ENCODE data around the gene ARNT2.
A peak's percentile ranks its signal among the peaks of the same experiment; 100 is the strongest.

The ARNT2 gene

GRCh38 chr15:80559761-80560160 lies 155.6 kb downstream of the ARNT2 start:
- H2AFZ ChIP-seq (ENCODE audit: low read length), result no peak overlapping the region
- H2BK12ac ChIP-seq (ENCODE audit: low read length), result no peak overlapping the region
- peak overlapping the region; percentile 56 for H3K23ac ChIP-seq (ENCODE audit: low read depth, low read length, poor library complexity)
- no peak overlapping the region for H3K4ac ChIP-seq (ENCODE audit: low read length)
- WGBS, 2 donors (ENCODE audit: extremely low coverage in 2 of 2, insufficient read length in 2 of 2, insufficient replicate concordance in 1 of 2), result no CpG with 5 or more reads among the region's 6 CpGs
- no peak overlapping the region for H3K27ac ChIP-seq (replicated peaks; ENCODE audit: low read length)
- no peaks in the 10 kb centered on the region for H3K79me1 ChIP-seq (ENCODE audit: low read depth, low read length)
- no peak overlapping the region for H3K4me2 ChIP-seq (ENCODE audit: insufficient read depth, low read length, poor library complexity, severe bottlenecking)
- no peak overlapping the region for H3K14ac ChIP-seq (ENCODE audit: low read length)
- H3K36me3 ChIP-seq (replicated peaks in 1 of 2; ENCODE audit: control insufficient read depth in 2 of 2, insufficient read depth in 2 of 2, low read length in 2 of 2), result peaks cover 36 to 92% of the 10 kb centered on the region in 2 donors
- H4K8ac ChIP-seq (ENCODE audit: low read depth, low read length), result no peak overlapping the region
- peak overlapping the region; percentile 13 for H3K9ac ChIP-seq (ENCODE audit: low read depth, low read length, poor library complexity)
- no peak overlapping the region for H2AK5ac ChIP-seq (ENCODE audit: low read depth, low read length)
- H4K91ac ChIP-seq (ENCODE audit: low read depth, low read length, poor library complexity), result no peak overlapping the region
- peak overlapping the region; percentile 32 for H3K18ac ChIP-seq (ENCODE audit: low read length)
- H3K27me3 ChIP-seq (ENCODE audit: control insufficient read depth in 3 of 3, insufficient read depth in 3 of 3, low read depth in 1 of 3, low read length in 3 of 3), result no peaks in the 10 kb centered on the region
- no peaks in the 10 kb centered on the region for H3K4me1 ChIP-seq (ENCODE audit: control insufficient read depth in 2 of 2, insufficient read depth in 1 of 2, low read depth in 1 of 2, low read length in 2 of 2)
- no peak overlapping the region for H3K4me3 ChIP-seq (ENCODE audit: low read length in 2 of 2)
- no peak for DNase-seq (ENCODE audit: low spot score)
- no peaks in the 10 kb centered on the region for H3K9me3 ChIP-seq (replicated peaks in 1 of 2; ENCODE audit: control insufficient read depth in 2 of 2, insufficient read depth in 1 of 2, low read depth in 1 of 2, low read length in 2 of 2)
- no peak overlapping the region for H2BK15ac ChIP-seq (ENCODE audit: low read length)
- H2BK5ac ChIP-seq (ENCODE audit: low read length), result no peak overlapping the region
- H2BK120ac ChIP-seq (ENCODE audit: low read depth, low read length), result no peak overlapping the region

- Histone ChIP-seq H3K14ac (ENCODE audit: low read length) (no peak overlapping the region), H2BK12ac (ENCODE audit: low read length) (no peak overlapping the region), H4K8ac (ENCODE audit: low read depth, low read length) (no peak overlapping the region), H3K27me3 (ENCODE audit: control insufficient read depth in 3 of 3, insufficient read depth in 3 of 3, low read depth in 1 of 3, low read length in 3 of 3) (no peaks in the 10 kb centered on the region), H3K4me3 (ENCODE audit: low read length in 2 of 2) (peak overlapping the region in 1 of 2 donors; percentile 17), H4K91ac (ENCODE audit: low read depth, low read length, poor library complexity) (no peak overlapping the region), H3K23ac (ENCODE audit: low read depth, low read length, poor library complexity) (no peak overlapping the region), H2BK15ac (ENCODE audit: low read length) (no peak overlapping the region), H3K4me2 (ENCODE audit: insufficient read depth, low read length, poor library complexity, severe bottlenecking) (no peak overlapping the region), H2AFZ (ENCODE audit: low read length) (no peak overlapping the region), H2BK120ac (ENCODE audit: low read depth, low read length) (no peak overlapping the region), H3K4ac (ENCODE audit: low read length) (no peak overlapping the region), H3K9ac (ENCODE audit: low read depth, low read length, poor library complexity) (no peak overlapping the region), H3K27ac (replicated peaks; ENCODE audit: low read length) (no peak overlapping the region), H3K9me3 (replicated peaks in 1 of 2; ENCODE audit: control insufficient read depth in 2 of 2, insufficient read depth in 1 of 2, low read depth in 1 of 2, low read length in 2 of 2) (no peaks in the 10 kb centered on the region), H3K4me1 (ENCODE audit: control insufficient read depth in 2 of 2, insufficient read depth in 1 of 2, low read depth in 1 of 2, low read length in 2 of 2) (no peaks in the 10 kb centered on the region), H2BK5ac (ENCODE audit: low read length) (no peak overlapping the region), H3K18ac (ENCODE audit: low read length) (no peak overlapping the region), H3K79me1 (ENCODE audit: low read depth, low read length) (no peaks in the 10 kb centered on the region), H3K36me3 (replicated peaks in 1 of 2; ENCODE audit: control insufficient read depth in 2 of 2, insufficient read depth in 2 of 2, low read length in 2 of 2) (peaks cover 28 to 92% of the 10 kb centered on the region in 2 donors), H2AK5ac (ENCODE audit: low read depth, low read length) (no peak overlapping the region)
- DNase-seq (ENCODE audit: low spot score), result no peak
- WGBS, 2 donors (ENCODE audit: extremely low coverage in 2 of 2, insufficient read length in 2 of 2, insufficient replicate concordance in 1 of 2), result no CpG with 5 or more reads among the region's 10 CpGs
These were observed 156.6 kb downstream of the ARNT2 start for GRCh38 chr15:80560601-80561400.

GRCh38 chr15:80561500-80561899 lies 157.3 kb downstream of the ARNT2 start:
- H3K9me3 ChIP-seq (replicated peaks in 1 of 2; ENCODE audit: control insufficient read depth in 2 of 2, insufficient read depth in 1 of 2, low read depth in 1 of 2, low read length in 2 of 2), result no peaks in the 10 kb centered on the region
- H4K91ac ChIP-seq (ENCODE audit: low read depth, low read length, poor library complexity), result no peak overlapping the region
- H3K23ac ChIP-seq (ENCODE audit: low read depth, low read length, poor library complexity), result no peak overlapping the region
- no peaks in the 10 kb centered on the region for H3K27me3 ChIP-seq (ENCODE audit: control insufficient read depth in 3 of 3, insufficient read depth in 3 of 3, low read depth in 1 of 3, low read length in 3 of 3)
- H2AFZ ChIP-seq (ENCODE audit: low read length), result no peak overlapping the region
- H2AK5ac ChIP-seq (ENCODE audit: low read depth, low read length), result no peak overlapping the region
- no peaks in the 10 kb centered on the region for H3K79me1 ChIP-seq (ENCODE audit: low read depth, low read length)
- H3K27ac ChIP-seq (replicated peaks; ENCODE audit: low read length), result no peak overlapping the region
- no peak overlapping the region for H3K18ac ChIP-seq (ENCODE audit: low read length)
- peaks cover 32 to 95% of the 10 kb centered on the region in 2 donors for H3K36me3 ChIP-seq (replicated peaks in 1 of 2; ENCODE audit: control insufficient read depth in 2 of 2, insufficient read depth in 2 of 2, low read length in 2 of 2)
- no peak overlapping the region for H3K4me2 ChIP-seq (ENCODE audit: insufficient read depth, low read length, poor library complexity, severe bottlenecking)
- no peaks in the 10 kb centered on the region for H3K4me1 ChIP-seq (ENCODE audit: control insufficient read depth in 2 of 2, insufficient read depth in 1 of 2, low read depth in 1 of 2, low read length in 2 of 2)
- no peak overlapping the region for H3K4me3 ChIP-seq (ENCODE audit: low read length in 2 of 2)
- no peak overlapping the region for H2BK15ac ChIP-seq (ENCODE audit: low read length)
- H2BK12ac ChIP-seq (ENCODE audit: low read length), result no peak overlapping the region
- no CpG with 5 or more reads among the region's 1 CpG for WGBS, 2 donors (ENCODE audit: extremely low coverage in 2 of 2, insufficient read length in 2 of 2, insufficient replicate concordance in 1 of 2)
- H2BK5ac ChIP-seq (ENCODE audit: low read length), result no peak overlapping the region
- H3K9ac ChIP-seq (ENCODE audit: low read depth, low read length, poor library complexity), result no peak overlapping the region
- H3K14ac ChIP-seq (ENCODE audit: low read length), result no peak overlapping the region
- H3K4ac ChIP-seq (ENCODE audit: low read length), result no peak overlapping the region
- H2BK120ac ChIP-seq (ENCODE audit: low read depth, low read length), result no peak overlapping the region
- H4K8ac ChIP-seq (ENCODE audit: low read depth, low read length), result no peak overlapping the region
- no peak for DNase-seq (ENCODE audit: low spot score)

- Histone ChIP-seq H3K4ac (ENCODE audit: low read length) (no peak overlapping the region), H4K91ac (ENCODE audit: low read depth, low read length, poor library complexity) (no peak overlapping the region), H2BK12ac (ENCODE audit: low read length) (no peak overlapping the region), H3K27ac (replicated peaks; ENCODE audit: low read length) (no peak overlapping the region), H2AFZ (ENCODE audit: low read length) (no peak overlapping the region), H3K4me2 (ENCODE audit: insufficient read depth, low read length, poor library complexity, severe bottlenecking) (no peak overlapping the region), H3K9me3 (replicated peaks in 1 of 2; ENCODE audit: control insufficient read depth in 2 of 2, insufficient read depth in 1 of 2, low read depth in 1 of 2, low read length in 2 of 2) (no peaks in the 10 kb centered on the region), H3K14ac (ENCODE audit: low read length) (no peak overlapping the region), H3K36me3 (replicated peaks in 1 of 2; ENCODE audit: control insufficient read depth in 2 of 2, insufficient read depth in 2 of 2, low read length in 2 of 2) (peaks cover 29 to 95% of the 10 kb centered on the region in 2 donors), H3K23ac (ENCODE audit: low read depth, low read length, poor library complexity) (no peak overlapping the region), H3K9ac (ENCODE audit: low read depth, low read length, poor library complexity) (no peak overlapping the region), H4K8ac (ENCODE audit: low read depth, low read length) (no peak overlapping the region), H3K4me3 (ENCODE audit: low read length in 2 of 2) (no peak overlapping the region), H2BK120ac (ENCODE audit: low read depth, low read length) (no peak overlapping the region), H2BK15ac (ENCODE audit: low read length) (no peak overlapping the region), H2AK5ac (ENCODE audit: low read depth, low read length) (no peak overlapping the region), H3K27me3 (ENCODE audit: control insufficient read depth in 3 of 3, insufficient read depth in 3 of 3, low read depth in 1 of 3, low read length in 3 of 3) (no peaks in the 10 kb centered on the region), H3K79me1 (ENCODE audit: low read depth, low read length) (no peaks in the 10 kb centered on the region), H3K4me1 (ENCODE audit: control insufficient read depth in 2 of 2, insufficient read depth in 1 of 2, low read depth in 1 of 2, low read length in 2 of 2) (no peaks in the 10 kb centered on the region), H2BK5ac (ENCODE audit: low read length) (no peak overlapping the region), H3K18ac (ENCODE audit: low read length) (no peak overlapping the region)
- DNase-seq (ENCODE audit: low spot score), result no peak
- no CpG with 5 or more reads among the region's 4 CpGs for WGBS, 2 donors (ENCODE audit: extremely low coverage in 2 of 2, insufficient read length in 2 of 2, insufficient replicate concordance in 1 of 2)
These were observed 157.9 kb downstream of the ARNT2 start for GRCh38 chr15:80562033-80562432.

All from neuronal stem cell (in vitro differentiated cells).